ENCODE measurements around the gene PDXP. TPM values are rescaled to one million over a fixed set of nuclear protein-coding genes. Genes with fewer than 3 reads are reported as not detected.

Gene PDXP
- total and polyA plus RNA-seq, 8 donors, result 8.3 to 13.3 (median 11.3) TPM

DNA sequence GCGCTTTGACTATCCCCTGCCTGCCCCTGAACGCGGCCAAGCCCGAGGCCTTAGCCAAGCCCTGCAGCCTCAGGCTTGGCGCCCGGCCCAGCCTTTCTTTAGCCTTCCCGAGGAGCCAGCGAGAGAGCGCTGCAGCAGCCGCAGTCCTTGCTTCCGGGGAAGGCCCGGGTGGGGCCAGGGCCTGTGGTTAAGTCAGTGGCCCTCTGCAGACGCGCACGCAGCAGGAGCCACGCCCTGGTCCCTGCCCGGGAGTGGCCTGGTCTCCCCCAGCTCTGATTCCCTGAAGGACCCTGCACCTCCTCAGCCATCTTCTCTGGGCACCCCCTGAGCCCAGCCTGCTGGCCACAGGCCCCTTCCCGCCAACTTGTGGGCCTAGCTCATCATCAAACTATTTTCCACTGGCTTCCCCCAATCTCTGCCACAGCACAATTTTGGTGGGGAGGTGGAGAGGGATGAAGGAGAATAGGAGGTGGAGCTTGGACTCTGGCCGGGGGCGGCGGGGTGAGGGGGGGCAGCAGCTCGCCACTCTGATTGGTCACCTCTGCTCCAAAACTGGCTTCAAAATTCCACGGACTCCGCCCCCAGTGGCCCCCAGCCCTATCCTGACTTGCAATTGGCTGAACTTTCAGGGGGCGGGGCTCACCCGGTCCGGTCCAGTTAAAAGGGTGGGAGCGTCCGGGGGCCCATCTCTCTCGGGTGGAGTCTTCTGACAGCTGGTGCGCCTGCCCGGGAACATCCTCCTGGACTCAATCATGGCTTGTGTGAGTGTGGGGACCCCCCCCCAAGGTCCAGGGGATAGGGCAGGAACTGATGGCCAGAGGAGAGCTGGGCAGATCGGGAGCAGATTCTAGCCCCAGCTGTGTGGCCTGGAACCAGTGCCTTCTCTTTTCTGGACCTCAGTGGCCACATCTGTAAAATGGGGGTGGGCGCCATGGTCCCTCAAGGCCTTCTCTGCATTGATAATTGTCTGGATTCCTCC lies 16.7 kb downstream of the PDXP start, which contains the start of gene LGALS1:
Gene LGALS1 (plus strand): TSS at position 686 of the 979 bp plus-strand sequence. CDS start 67 bp downstream, at position 753.
- intact Hi-C loops (cut with DNase I), result no loop called here
- peak within 1 kb of the TSS; percentile 45 to 77 for H3K4me3 ChIP-seq
- no peaks in the 10 kb centered on the region for H3K27me3 ChIP-seq
- ATAC-seq (peak; percentile 85), DNase-seq (peak; percentile 92 to 98 (median 95))
- TF ChIP-seq, protein P1, sequence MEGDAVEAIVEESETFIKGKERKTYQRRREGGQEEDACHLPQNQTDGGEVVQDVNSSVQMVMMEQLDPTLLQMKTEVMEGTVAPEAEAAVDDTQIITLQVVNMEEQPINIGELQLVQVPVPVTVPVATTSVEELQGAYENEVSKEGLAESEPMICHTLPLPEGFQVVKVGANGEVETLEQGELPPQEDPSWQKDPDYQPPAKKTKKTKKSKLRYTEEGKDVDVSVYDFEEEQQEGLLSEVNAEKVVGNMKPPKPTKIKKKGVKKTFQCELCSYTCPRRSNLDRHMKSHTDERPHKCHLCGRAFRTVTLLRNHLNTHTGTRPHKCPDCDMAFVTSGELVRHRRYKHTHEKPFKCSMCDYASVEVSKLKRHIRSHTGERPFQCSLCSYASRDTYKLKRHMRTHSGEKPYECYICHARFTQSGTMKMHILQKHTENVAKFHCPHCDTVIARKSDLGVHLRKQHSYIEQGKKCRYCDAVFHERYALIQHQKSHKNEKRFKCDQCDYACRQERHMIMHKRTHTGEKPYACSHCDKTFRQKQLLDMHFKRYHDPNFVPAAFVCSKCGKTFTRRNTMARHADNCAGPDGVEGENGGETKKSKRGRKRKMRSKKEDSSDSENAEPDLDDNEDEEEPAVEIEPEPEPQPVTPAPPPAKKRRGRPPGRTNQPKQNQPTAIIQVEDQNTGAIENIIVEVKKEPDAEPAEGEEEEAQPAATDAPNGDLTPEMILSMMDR (IDR thresholded peaks at IDR 0.05), result no peak
- peak within 1 kb of the TSS; percentile 90 to 94 for H3K27ac ChIP-seq
- no peaks in the 10 kb centered on the region for H3K9me3 ChIP-seq
- peaks cover 0 to 26% of the 10 kb centered on the region in 2 donors for H3K36me3 ChIP-seq
- H3K4me1 ChIP-seq, result peaks cover 10 to 58% of the 10 kb centered on the region in 2 donors

DNA sequence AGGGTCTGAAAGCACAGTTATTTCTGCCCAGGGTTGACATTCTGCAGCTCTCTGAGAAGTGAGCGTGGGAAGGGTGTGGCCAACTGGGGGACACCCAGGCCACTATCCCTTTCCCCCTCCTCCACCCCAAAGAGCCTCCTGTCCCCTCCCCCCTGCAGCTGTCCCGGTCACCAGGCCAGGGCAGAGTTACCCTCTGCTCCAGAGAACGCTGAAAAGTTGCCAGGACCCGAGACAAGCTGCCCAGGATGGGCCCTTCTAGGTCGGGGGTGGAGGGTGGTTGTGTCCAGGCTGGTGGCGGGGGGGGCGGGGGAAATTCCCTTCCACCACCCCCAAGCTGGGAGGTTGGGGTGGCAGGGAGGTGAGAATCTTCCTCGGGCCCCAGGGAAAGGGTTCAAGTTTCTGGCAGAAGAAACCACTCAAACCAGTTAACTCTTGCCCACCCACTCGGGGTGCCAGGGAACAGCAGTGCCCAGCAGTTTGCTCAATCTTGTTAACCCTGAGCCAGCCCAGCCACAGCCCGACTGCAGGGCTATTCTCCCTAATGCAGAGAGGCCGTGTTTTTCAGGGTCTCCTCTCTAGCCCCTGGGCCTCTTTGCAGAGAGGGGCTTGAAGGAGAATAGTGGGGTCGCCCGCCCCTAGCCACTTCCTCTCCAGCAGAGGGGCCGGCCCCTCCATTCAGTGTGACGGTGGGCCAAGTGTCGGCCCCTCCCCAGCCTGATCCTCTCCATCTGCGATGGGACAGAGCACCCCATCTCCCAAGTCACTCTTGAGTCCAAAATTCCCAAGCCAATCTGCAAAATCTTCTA lies 17.6 kb downstream of the PDXP start:
- intact Hi-C loops (cut with DNase I), result no loop called here
- H3K4me1 ChIP-seq, result peaks cover 11 to 59% of the 10 kb centered on the region in 2 donors
- peak overlapping the region; percentile 90 to 94 for H3K27ac ChIP-seq
- peak overlapping the region; percentile 45 to 77 for H3K4me3 ChIP-seq
- peak; percentile 14 for ATAC-seq
- no peaks in the 10 kb centered on the region for H3K27me3 ChIP-seq
- no peaks in the 10 kb centered on the region for H3K9me3 ChIP-seq
- peaks cover 0 to 26% of the 10 kb centered on the region in 2 donors for H3K36me3 ChIP-seq
- TF ChIP-seq, protein P1 (IDR thresholded peaks at IDR 0.05), result no peak
- DNase-seq, result peak in 2 of 4 donors; percentile 32 to 68

DNA sequence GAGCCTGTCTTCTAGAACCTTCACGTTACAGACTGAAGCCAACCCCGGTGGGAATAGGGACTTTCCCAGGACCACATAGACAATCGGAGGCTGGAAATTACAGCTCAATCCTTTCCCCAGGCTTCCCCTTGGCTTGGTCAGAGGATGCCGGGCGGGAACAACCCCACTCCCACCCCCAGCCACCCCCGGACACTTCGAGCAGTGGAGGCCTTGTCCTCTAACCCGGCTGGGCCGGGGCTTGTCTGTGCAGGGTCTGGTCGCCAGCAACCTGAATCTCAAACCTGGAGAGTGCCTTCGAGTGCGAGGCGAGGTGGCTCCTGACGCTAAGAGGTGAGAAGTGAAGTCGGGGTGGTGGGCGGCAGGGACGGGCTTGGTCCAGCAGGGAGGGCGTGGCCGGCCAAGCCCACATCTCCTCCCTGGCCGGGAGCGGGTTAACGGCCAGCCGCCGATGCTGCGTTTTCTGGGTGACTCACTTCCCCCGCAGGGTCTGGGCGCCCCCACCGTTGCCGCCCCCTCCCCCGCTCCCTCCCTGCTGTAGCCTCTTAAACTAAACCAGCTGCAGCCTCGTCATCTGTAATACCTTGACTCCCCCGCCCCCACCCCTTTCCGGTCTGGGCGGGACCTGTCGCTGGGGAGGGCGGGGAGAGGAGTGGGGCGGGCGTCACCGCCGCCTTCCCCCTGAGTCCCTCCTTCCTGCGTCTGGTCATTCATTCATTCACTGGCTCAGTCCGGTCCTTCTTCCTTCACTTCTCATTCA lies 18.4 kb downstream of the PDXP start:
- H3K27ac ChIP-seq, result peak overlapping the region; percentile 90 to 94
- no peaks in the 10 kb centered on the region for H3K9me3 ChIP-seq
- H3K27me3 ChIP-seq, result no peaks in the 10 kb centered on the region
- ATAC-seq (peak; percentile 72), DNase-seq (peak; percentile 46 to 96 (median 90))
- TF ChIP-seq, protein P1 (IDR thresholded peaks at IDR 0.05), result no peak
- intact Hi-C loops (cut with DNase I), result no loop called here
- H3K36me3 ChIP-seq, result peaks cover 0 to 26% of the 10 kb centered on the region in 2 donors
- H3K4me1 ChIP-seq, result peaks cover 17 to 67% of the 10 kb centered on the region in 2 donors
- H3K4me3 ChIP-seq, result peak overlapping the region; percentile 45 to 77

DNA sequence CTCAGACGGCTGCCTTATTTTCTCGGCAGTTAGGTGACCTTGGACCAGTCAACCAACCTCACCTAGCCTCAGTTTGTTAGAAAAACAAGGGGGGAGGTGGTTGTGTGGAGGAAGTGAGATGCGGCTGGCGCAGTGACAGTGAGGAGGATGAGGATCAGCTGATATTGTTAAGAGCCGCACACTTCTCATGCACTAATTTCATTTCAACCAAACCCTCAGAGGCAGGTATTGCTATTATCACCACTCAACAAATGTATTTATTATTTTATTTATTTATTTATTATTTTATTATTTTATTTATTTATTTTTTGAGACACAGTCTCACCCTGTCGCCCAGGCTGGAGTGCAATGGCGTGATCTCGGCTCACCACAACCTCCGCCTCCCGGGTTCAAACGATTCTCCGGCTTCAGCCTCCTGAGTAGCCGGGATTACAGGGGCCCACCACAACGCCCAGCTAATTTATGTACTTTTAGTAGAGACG lies 19.0 kb downstream of the PDXP start:
- Histone ChIP-seq H3K4me3 (peak overlapping the region; percentile 45 to 77), H3K36me3 (peaks cover 0 to 26% of the 10 kb centered on the region in 2 donors), H3K27me3 (no peaks in the 10 kb centered on the region), H3K4me1 (peaks cover 17 to 68% of the 10 kb centered on the region in 2 donors), H3K27ac (peak overlapping the region; percentile 90 to 94), H3K9me3 (no peaks in the 10 kb centered on the region)
- intact Hi-C loops (cut with DNase I), result no loop called here
- TF ChIP-seq, protein P1 (IDR thresholded peaks at IDR 0.05), result no peak
- no peak for ATAC-seq
- DNase-seq, result no peak
